Kidney epithelial cell (primary cell): ENCODE data around the gene CLIP2. TPM values are rescaled to one million over a fixed set of nuclear protein-coding genes. Genes with fewer than 3 reads are reported as not detected.

Experiments
- DNase-seq: peaks from one replicate; pipeline ENCODE4 v3.0.0-alpha.2; 2010; ENCODE audit warnings: low read depth
- H3K27me3 ChIP-seq: 2 replicates; pipeline ENCODE4 v1.6.0; 2011; ENCODE audit warnings: low read length; ENCODE audit not compliant: control insufficient read depth, insufficient read depth
- H3K36me3 ChIP-seq: 2 replicates; pipeline ENCODE4 v1.5.1; 2011; ENCODE audit warnings: low read length; ENCODE audit not compliant: control insufficient read depth, insufficient read depth
- H3K4me3 ChIP-seq: 2 replicates; pipeline ENCODE4 v1.5.1; 2011; ENCODE audit warnings: low read depth, mild to moderate bottlenecking, control low read depth, low read length
- CTCF ChIP-seq: IDR thresholded peaks from 2 replicates; pipeline ENCODE4 v1.5.1; 2011; ENCODE audit warnings: mild to moderate bottlenecking, moderate library complexity, low read length, control low read depth, inconsistent platforms; ENCODE audit not compliant: insufficient read depth, poor library complexity, severe bottlenecking
- total RNA-seq: library from RNA; depleted of rRNA; stranded (reverse); fragments of >200 nt; gene quantifications from 2 replicates; pipeline ENCODE4 v1.2.3, GENCODE V29; 2015

CLIP2 gene
- total RNA-seq, 1 donor from 2014 or later, result 46.3 TPM

- no peaks in the 10 kb centered on the region for H3K27me3 ChIP-seq
- no peak for DNase-seq
- peaks cover 1% of the 10 kb centered on the region for H3K36me3 ChIP-seq
- TF ChIP-seq CTCF, result no peak
- H3K4me3 ChIP-seq, result no peak overlapping the region
Observed at GRCh38 chr7:74371381-74372341, 82.5 kb downstream of the CLIP2 start.

GRCh38 chr7:74372511-74373111 lies 83.4 kb downstream of the CLIP2 start:
- Histone ChIP-seq H3K4me3 (no peak overlapping the region), H3K36me3 (peaks cover 1% of the 10 kb centered on the region), H3K27me3 (no peaks in the 10 kb centered on the region)
- DNase-seq, result no peak
- no peak for TF ChIP-seq CTCF

GRCh38 chr7:74373536-74373935 lies 84.3 kb downstream of the CLIP2 start:
- no peak for TF ChIP-seq CTCF
- Histone ChIP-seq H3K27me3 (no peaks in the 10 kb centered on the region), H3K36me3 (peaks cover 1% of the 10 kb centered on the region), H3K4me3 (no peak overlapping the region)
- DNase-seq, result no peak

- DNase-seq, result no peak
- Histone ChIP-seq H3K4me3 (no peak overlapping the region), H3K27me3 (no peaks in the 10 kb centered on the region), H3K36me3 (peaks cover 1% of the 10 kb centered on the region)
- TF ChIP-seq CTCF, result no peak
Observed at GRCh38 chr7:74375726-74376220, 86.6 kb downstream of the CLIP2 start.

- Histone ChIP-seq H3K4me3 (no peak overlapping the region), H3K27me3 (no peaks in the 10 kb centered on the region), H3K36me3 (peaks cover 1% of the 10 kb centered on the region)
- no peak for TF ChIP-seq CTCF
- DNase-seq, result no peak
Observed at GRCh38 chr7:74376256-74377036, 87.2 kb downstream of the CLIP2 start.
